C4-2B (cell line): ENCODE measurements around the gene ACVRL1.

Source experiments
- H3K27ac ChIP-seq: fragments of 450-650 bp; 2 replicates; pipeline ENCODE4 v1.5.1; 2017
- CTCF ChIP-seq: fragments of 450-650 bp; conservative IDR thresholded peaks from 2 replicates; pipeline ENCODE4 v1.5.1; 2017; ENCODE audit warnings: mild to moderate bottlenecking
- ZFX ChIP-seq: fragments of 450-650 bp; IDR thresholded peaks from 2 replicates; pipeline ENCODE4 v1.6.1; 2017

Gene ACVRL1

GRCh38 chr12:51907083-51907855 lies at the start of gene ACVRL1:
ACVRL1 (plus strand) TSS chr12:51907504; CDS start chr12:51912475, 4,971 bp downstream.
- TF ChIP-seq ZFX: no peak
- no peak for TF ChIP-seq CTCF
- H3K27ac ChIP-seq: no peak within 1 kb of the TSS

DNA sequence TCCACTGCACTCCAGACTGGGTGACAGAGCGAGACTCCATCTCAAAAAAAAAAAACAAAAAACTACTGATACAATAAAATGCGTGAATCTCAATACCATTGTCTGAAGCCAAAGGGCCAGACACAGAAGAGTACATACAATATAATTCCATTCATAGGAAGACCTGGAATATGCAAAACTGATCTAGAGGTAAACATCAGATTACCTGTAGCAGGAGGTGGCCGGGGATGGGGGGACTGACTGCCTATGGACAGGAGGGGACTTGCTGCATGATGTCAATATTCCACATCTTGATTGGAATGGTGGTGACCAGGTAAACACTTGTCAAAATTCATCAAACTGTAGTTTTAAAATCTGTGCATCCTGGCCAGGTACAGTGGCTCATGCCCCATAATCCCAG lies 46.3 kb upstream of the ACVRL1 start:
- TF ChIP-seq CTCF: no peak
- no peak for TF ChIP-seq ZFX
- H3K27ac ChIP-seq: no peak overlapping the region

GRCh38 chr12:51862947-51863346 lies 44.4 kb upstream of the ACVRL1 start:
- no peak overlapping the region for H3K27ac ChIP-seq
- no peak for TF ChIP-seq ZFX
- TF ChIP-seq CTCF: no peak

- no peak overlapping the region for H3K27ac ChIP-seq
- TF ChIP-seq ZFX: no peak
- TF ChIP-seq CTCF: no peak
These were observed 43.9 kb upstream of the ACVRL1 start for GRCh38 chr12:51863363-51863932.

DNA sequence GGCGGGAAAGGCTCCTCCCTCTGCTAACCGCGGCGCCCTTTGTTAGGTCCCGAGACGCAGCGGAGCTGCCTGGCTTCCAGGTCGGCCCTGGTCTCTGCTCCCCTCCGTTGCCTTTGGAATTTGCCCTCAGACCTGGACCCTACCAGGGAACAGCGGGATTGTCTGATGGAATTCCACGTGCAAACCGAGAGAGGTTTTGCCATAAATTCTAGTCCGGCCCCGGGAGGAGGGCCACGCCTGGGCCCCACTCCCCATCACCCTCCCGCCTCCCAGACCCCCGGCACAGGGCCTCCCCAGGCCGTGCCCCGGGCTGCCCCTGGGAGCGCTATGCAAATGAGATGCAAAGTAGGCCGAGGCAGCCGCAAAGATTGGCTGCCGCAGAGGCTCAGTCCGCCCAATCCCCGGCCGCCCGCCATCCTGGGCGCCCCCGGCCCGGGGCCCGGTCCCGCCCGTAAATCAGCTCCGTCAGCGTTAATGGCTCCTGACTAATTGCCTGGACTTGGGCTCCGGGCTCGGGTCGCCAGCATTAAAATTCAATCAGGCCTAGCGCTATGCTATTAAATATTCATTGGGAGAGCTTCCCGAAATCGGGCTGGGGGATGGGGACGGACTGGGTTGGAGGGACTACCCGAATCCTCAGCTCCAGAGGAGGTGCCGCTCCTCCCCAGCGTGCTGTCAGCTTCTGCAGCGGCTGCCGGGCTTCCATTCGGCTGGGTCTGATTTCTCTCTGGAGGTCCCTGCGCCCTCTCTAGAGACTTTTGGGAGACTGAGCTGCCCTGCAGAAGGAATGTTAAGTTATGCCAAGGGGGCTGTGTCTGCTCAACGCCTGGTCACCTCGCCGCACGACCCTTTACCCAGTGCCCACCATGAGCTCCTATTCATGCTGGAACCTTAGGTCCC lies 43.1 kb upstream of the ACVRL1 start:
- TF ChIP-seq ZFX (no peak), CTCF (no peak)
- H3K27ac ChIP-seq: no peak overlapping the region

DNA sequence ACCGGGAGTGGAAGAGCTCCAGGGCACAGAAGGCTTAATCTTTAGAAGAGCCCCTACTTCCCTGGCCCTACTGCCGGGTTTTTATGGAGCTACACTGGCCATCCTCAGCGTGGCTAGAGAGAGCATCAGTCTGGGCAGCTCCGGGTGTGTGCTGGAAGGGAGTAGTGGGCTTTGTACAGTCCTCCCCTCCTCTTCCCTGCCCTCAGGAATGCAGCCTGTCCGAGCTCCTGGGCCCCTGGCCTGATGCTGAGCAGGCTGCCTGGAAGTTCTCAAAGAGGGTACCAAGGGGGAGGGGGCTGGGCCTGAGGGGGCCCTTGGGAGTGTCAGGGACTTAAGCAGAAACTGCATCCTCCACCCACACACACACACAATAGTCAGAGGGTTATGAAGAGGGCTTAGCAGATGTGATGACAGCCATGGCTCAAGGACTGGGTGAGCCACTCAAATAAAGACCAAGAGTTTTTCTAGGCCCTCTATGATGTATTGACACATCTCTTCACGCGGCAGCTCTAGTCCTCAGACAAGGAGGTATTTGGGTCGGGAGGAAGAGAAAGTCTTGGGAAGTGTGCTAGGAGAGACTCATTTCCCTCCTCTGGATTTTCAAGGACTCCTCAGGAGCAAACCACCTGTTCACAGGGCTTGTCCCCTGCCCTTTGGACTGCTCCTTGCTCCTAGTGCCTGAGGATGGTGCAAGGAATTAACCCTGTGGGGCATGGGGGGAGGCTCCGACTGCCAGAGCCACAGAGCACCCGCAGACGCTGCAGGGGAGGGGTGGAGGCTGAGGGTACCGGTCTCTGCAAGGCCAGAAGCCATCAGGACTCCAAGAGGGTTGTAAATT lies 42.3 kb upstream of the ACVRL1 start:
- no peak overlapping the region for H3K27ac ChIP-seq
- TF ChIP-seq CTCF: no peak
- TF ChIP-seq ZFX: no peak
